ENCODE measurements around the gene LDLRAD1. TPM values are rescaled to one million over a fixed set of nuclear protein-coding genes. Genes with fewer than 3 reads are reported as not detected.
A peak's percentile ranks its signal among the peaks of the same experiment; 100 is the strongest.
"Not testable (repeated sequence)": the region's sequence is repeated elsewhere in the genome, so short reads cannot be mapped to it uniquely, and the experiment has no call there.

LDLRAD1 gene
- total RNA-seq, 1 donor from 2014 or later: not detected

GRCh38 chr1:54002544-54003248 lies 15.3 kb downstream of the LDLRAD1 start:
- TF ChIP-seq CTCF (conservative IDR thresholded peaks at IDR 0.05; ENCODE audit: low read depth, low read length): no peak
- no peak overlapping the region for H3K4me3 ChIP-seq (ENCODE audit: low read depth, low read length)
- DNase-seq (ENCODE audit: low read depth): no peak

- DNase-seq (ENCODE audit: low read depth): no peak
- TF ChIP-seq CTCF (conservative IDR thresholded peaks at IDR 0.05; ENCODE audit: low read depth, low read length): no peak
- H3K4me3 ChIP-seq (ENCODE audit: low read depth, low read length): no peak overlapping the region
These were observed 16.4 kb downstream of the LDLRAD1 start for GRCh38 chr1:54001591-54001990.

GRCh38 chr1:53999920-54000319 lies 18.1 kb downstream of the LDLRAD1 start:
- DNase-seq (ENCODE audit: low read depth): no peak
- H3K4me3 ChIP-seq (ENCODE audit: low read depth, low read length): no peak overlapping the region
- TF ChIP-seq CTCF (conservative IDR thresholded peaks at IDR 0.05; ENCODE audit: low read depth, low read length): no peak

- TF ChIP-seq CTCF (conservative IDR thresholded peaks at IDR 0.05; ENCODE audit: low read depth, low read length): no peak
- DNase-seq (ENCODE audit: low read depth): no peak
- H3K4me3 ChIP-seq (ENCODE audit: low read depth, low read length): no peak overlapping the region
These were observed 19.8 kb downstream of the LDLRAD1 start for GRCh38 chr1:53998223-53998622.

GRCh38 chr1:53995683-53996082 lies 22.3 kb downstream of the LDLRAD1 start:
- no peak for DNase-seq (ENCODE audit: low read depth)

GRCh38 chr1:53994516-53994915 lies 23.5 kb downstream of the LDLRAD1 start:
- not testable (repeated sequence) for H3K4me3 ChIP-seq (ENCODE audit: low read depth, low read length); DNase-seq (ENCODE audit: low read depth)

More at GRCh38 chr1:53995683-53996082, 22.3 kb downstream of the LDLRAD1 start:
- H3K4me3 ChIP-seq (ENCODE audit: low read depth, low read length): no peak overlapping the region
- TF ChIP-seq CTCF (conservative IDR thresholded peaks at IDR 0.05; ENCODE audit: low read depth, low read length): no peak

- peak; percentile 18 for TF ChIP-seq CTCF (conservative IDR thresholded peaks at IDR 0.05; ENCODE audit: low read depth, low read length)
- no peak for DNase-seq (ENCODE audit: low read depth)
- no peak overlapping the region for H3K4me3 ChIP-seq (ENCODE audit: low read depth, low read length)
These were observed 25.7 kb downstream of the LDLRAD1 start for GRCh38 chr1:53992085-53992874.

Data from epithelial cell of proximal tubule (primary cell).